ENCODE results near the gene PRKCB.
"Not testable (repeated sequence)": the region's sequence is repeated elsewhere in the genome, so short reads cannot be mapped to it uniquely, and the experiment has no call there.

The PRKCB gene

GRCh38 chr16:23905027-23905426 is 69.2 kb downstream of the PRKCB start:
- DNase-seq: no peak

- DNase-seq: no peak
Measured at GRCh38 chr16:23907457-23907902, 71.7 kb downstream of the PRKCB start.

- DNase-seq: no peak
Measured at GRCh38 chr16:23907903-23908302, 72.1 kb downstream of the PRKCB start.

- DNase-seq: no peak
Measured at GRCh38 chr16:23908790-23909189, 73.0 kb downstream of the PRKCB start.

- DNase-seq: no peak
Measured at GRCh38 chr16:23909792-23910418, 74.1 kb downstream of the PRKCB start.

GRCh38 chr16:23914946-23915530 is 79.3 kb downstream of the PRKCB start:
- DNase-seq: no peak

- DNase-seq: not testable (repeated sequence)
Measured at GRCh38 chr16:23916552-23916951, 80.8 kb downstream of the PRKCB start.

GRCh38 chr16:23917621-23918020 is 81.8 kb downstream of the PRKCB start:
- no peak for DNase-seq

GRCh38 chr16:23920446-23920845 is 84.7 kb downstream of the PRKCB start:
- no peak for DNase-seq

GRCh38 chr16:23920899-23921298 is 85.1 kb downstream of the PRKCB start:
- DNase-seq: no peak

GRCh38 chr16:23922406-23922805 is 86.6 kb downstream of the PRKCB start:
- DNase-seq: no peak

- DNase-seq: no peak
Measured at GRCh38 chr16:23924128-23924527, 88.3 kb downstream of the PRKCB start.

- no peak for DNase-seq
Measured at GRCh38 chr16:23927796-23928195, 92.0 kb downstream of the PRKCB start.

GRCh38 chr16:23929237-23929636 is 93.5 kb downstream of the PRKCB start:
- DNase-seq: no peak

- DNase-seq: no peak
Measured at GRCh38 chr16:23929856-23930255, 94.1 kb downstream of the PRKCB start.

- no peak for DNase-seq
Measured at GRCh38 chr16:23930791-23931190, 95.0 kb downstream of the PRKCB start.

- no peak for DNase-seq
Measured at GRCh38 chr16:23931199-23931598, 95.4 kb downstream of the PRKCB start.

GRCh38 chr16:23933650-23934049 is 97.9 kb downstream of the PRKCB start:
- not testable (repeated sequence) for DNase-seq

- DNase-seq: no peak
Measured at GRCh38 chr16:23934610-23935236, 98.9 kb downstream of the PRKCB start.

GRCh38 chr16:23940111-23940510 is 104.3 kb downstream of the PRKCB start:
- no peak for DNase-seq

GRCh38 chr16:23941025-23941424 is 105.2 kb downstream of the PRKCB start:
- no peak for DNase-seq

- DNase-seq: no peak
Measured at GRCh38 chr16:23941963-23942564, 106.3 kb downstream of the PRKCB start.

- no peak for DNase-seq
Measured at GRCh38 chr16:23943604-23944003, 107.8 kb downstream of the PRKCB start.

GRCh38 chr16:23944381-23944780 is 108.6 kb downstream of the PRKCB start:
- DNase-seq: no peak
